PC-3 (cell line): ENCODE results near the gene ATF5. TPM values are rescaled to one million over a fixed set of nuclear protein-coding genes. Genes with fewer than 3 reads are reported as not detected.

ENCODE experiments used
- ATAC-seq: fragments of 200-7000 bp; cut with Tn5 transposase; 2 replicates; pipeline ENCODE4 v1.9.1; 2020; ENCODE audit warnings: mild to moderate bottlenecking, moderate library complexity
- BruUV-seq: library from RNA; stranded (reverse); fragments of 400-500 nt; replicated peaks from 2 replicates; lab custom pipeline; 2021; lab: Mats Ljungman, UMichigan
- CTCF ChIA-PET: fragments of 300-600 bp; sonication (Branson Sonifier 250); formaldehyde crosslinking; loops from one replicate; lab custom pipeline; 2022; ENCODE audit warnings: antibody characterized with exemption; lab: Charles Lee
- POLR2A ChIA-PET: fragments of 300-600 bp; sonication (Branson Sonifier 250); formaldehyde crosslinking; loops from one replicate; lab custom pipeline; 2022; ENCODE audit warnings: antibody characterized with exemption; ENCODE audit not compliant: unreplicated experiment; lab: Charles Lee
- DNase-seq: peaks from one replicate; pipeline ENCODE4 v3.0.0-alpha.2; 2015
- H2AFZ ChIP-seq: fragments of 300-600 bp; sonication (generic); 2 replicates; pipeline ENCODE4 v1.6.0; 2016; ENCODE audit warnings: antibody characterized with exemption, low read length
- H3F3A ChIP-seq: fragments of 300-600 bp; sonication (generic); one replicate; pipeline ENCODE4 v1.6.0; 2017; ENCODE audit warnings: antibody characterized with exemption, low read length, control low read depth, mild to moderate bottlenecking; ENCODE audit not compliant: unreplicated experiment
- H3K27ac ChIP-seq: fragments of 300-600 bp; sonication (generic); 2 replicates; pipeline ENCODE4 v1.5.1; 2016; ENCODE audit warnings: mild to moderate bottlenecking, low read length
- H3K27me3 ChIP-seq: fragments of 300-600 bp; sonication (generic); 2 replicates; pipeline ENCODE4 v1.6.1; 2016; ENCODE audit warnings: low read length, mixed read lengths
- H3K36me3 ChIP-seq: fragments of 300-600 bp; sonication (generic); 2 replicates; pipeline ENCODE4 v1.6.1; 2016; ENCODE audit warnings: low read depth, mixed run types, low read length, mixed read lengths
- H3K4me1 ChIP-seq: fragments of 300-600 bp; sonication (generic); 2 replicates; pipeline ENCODE4 v1.5.1; 2016; ENCODE audit warnings: low read length; ENCODE audit not compliant: insufficient read depth
- H3K4me2 ChIP-seq: fragments of 300-600 bp; sonication (generic); 2 replicates; pipeline ENCODE4 v1.6.0; 2016; ENCODE audit warnings: low read length
- H3K4me3 ChIP-seq: fragments of 300-600 bp; sonication (generic); 2 replicates; pipeline ENCODE4 v1.5.1; 2016; ENCODE audit warnings: mild to moderate bottlenecking, low read length, mixed read lengths
- H3K79me2 ChIP-seq: fragments of 300-600 bp; sonication (generic); 2 replicates; pipeline ENCODE4 v1.6.1; 2017; ENCODE audit warnings: low read length, mixed read lengths
- H3K9ac ChIP-seq: fragments of 300-600 bp; sonication (generic); 2 replicates; pipeline ENCODE4 v1.6.0; 2016; ENCODE audit warnings: mild to moderate bottlenecking, low read length
- H3K9me2 ChIP-seq: fragments of 300-600 bp; sonication (generic); replicated peaks from 2 replicates; pipeline ENCODE4 v1.6.1; 2016; ENCODE audit warnings: mixed run types, low read length, mixed read lengths
- H3K9me3 ChIP-seq: fragments of 300-600 bp; sonication (generic); 2 replicates; pipeline ENCODE4 v1.6.1; 2016; ENCODE audit warnings: low read length, mixed read lengths
- H4K20me1 ChIP-seq: fragments of 300-600 bp; sonication (generic); 2 replicates; pipeline ENCODE4 v1.6.1; 2016; ENCODE audit warnings: low read length, mixed read lengths
- CTCF ChIP-seq: fragments of 300-600 bp; sonication (generic); conservative IDR thresholded peaks from 2 replicates; pipeline ENCODE4 v1.5.1; 2017; ENCODE audit warnings: antibody characterized with exemption, low read depth, mild to moderate bottlenecking, low read length
- EZH2 ChIP-seq: fragments of 300-600 bp; sonication (generic); IDR thresholded peaks from one replicate; pipeline ENCODE4 v1.6.1; 2017; ENCODE audit warnings: antibody characterized with exemption, mild to moderate bottlenecking, low read length; ENCODE audit not compliant: unreplicated experiment
- EZH2phosphoT487 ChIP-seq: fragments of 300-600 bp; sonication (generic); IDR thresholded peaks from 2 replicates; pipeline ENCODE4 v1.6.1; 2018; ENCODE audit warnings: mild to moderate bottlenecking, antibody characterized with exemption, low read length, borderline replicate concordance
- intact Hi-C: fragments of 100-400 bp; cut with micrococcal nuclease; formaldehyde crosslinking; loops from 2 replicates; pipeline ENCODE4 v1.9.0; 2023
- total RNA-seq: library from RNA; depleted of rRNA; stranded (reverse); fragments of >200 nt; gene quantifications from 2 replicates; pipeline ENCODE4 v1.2.3, GENCODE V29; 2014

ATF5 gene
- total RNA-seq, 1 experiment from 2014 or later: 50.7 TPM

GRCh38 chr19:49894879-49895565, 34.0 kb upstream of the ATF5 start:
- H2AFZ ChIP-seq: no peak overlapping the region
- H4K20me1 ChIP-seq: no peaks in the 10 kb centered on the region
- no peak for TF ChIP-seq CTCF
- no peak for DNase-seq
- H3K4me2 ChIP-seq: no peak overlapping the region
- no peaks in the 10 kb centered on the region for H3K27me3 ChIP-seq
- no peak overlapping the region for H3K4me3 ChIP-seq
- ChIA-PET CTCF (no interaction called here), POLR2A (no interaction called here)
- no peak overlapping the region for H3K9ac ChIP-seq
- no TSS peak for BruUV-seq
- H3K9me3 ChIP-seq: no peaks in the 10 kb centered on the region
- no peak overlapping the region for H3K27ac ChIP-seq
- no peaks in the 10 kb centered on the region for H3K79me2 ChIP-seq
- H3K9me2 ChIP-seq: no peaks in the 10 kb centered on the region
- H3K36me3 ChIP-seq: no peaks in the 10 kb centered on the region
- H3K4me1 ChIP-seq: peaks cover 12% of the 10 kb centered on the region
- ATAC-seq: no peak
- intact Hi-C loops: no loop called here
- H3F3A ChIP-seq: no peaks in the 10 kb centered on the region

- H3K27me3 ChIP-seq: no peaks in the 10 kb centered on the region
- CTCF ChIA-PET: no interaction called here
- intact Hi-C loops: no loop called here
- TF ChIP-seq CTCF: no peak
- TF ChIP-seq EZH2: no peak
- TF ChIP-seq EZH2phosphoT487: no peak
- no peaks in the 10 kb centered on the region for H3K9me3 ChIP-seq
- no TSS peak for BruUV-seq
- H2AFZ ChIP-seq: no peak overlapping the region
- ATAC-seq (no peak), DNase-seq (no peak)
- no peak overlapping the region for H3K4me2 ChIP-seq
- H3K79me2 ChIP-seq: no peaks in the 10 kb centered on the region
- peaks cover 12% of the 10 kb centered on the region for H3K4me1 ChIP-seq
- POLR2A ChIA-PET: interaction anchor here (0.6 kb wide), 1 partner anchor 129 kb away, joined by 5 read pairs; the partner anchor contains the start of gene AP2A1
- no peaks in the 10 kb centered on the region for H3K36me3 ChIP-seq
- no peaks in the 10 kb centered on the region for H3K9me2 ChIP-seq
- H4K20me1 ChIP-seq: no peaks in the 10 kb centered on the region
- no peak overlapping the region for H3K4me3 ChIP-seq
- no peak overlapping the region for H3K27ac ChIP-seq
- no peaks in the 10 kb centered on the region for H3F3A ChIP-seq
- H3K9ac ChIP-seq: no peak overlapping the region
Measured at GRCh38 chr19:49895566-49896297, 33.3 kb upstream of the ATF5 start.
